K562 (cell line): ENCODE measurements around the gene EPHA1. TPM values are rescaled to one million over a fixed set of nuclear protein-coding genes. Genes with fewer than 3 reads are reported as not detected.

Experiments
- CEBPZ ChIP-seq: fragments of 150-350 bp; IDR thresholded peaks from 2 replicates; pipeline ENCODE4 v1.6.1; 2014; ENCODE audit warnings: low read depth, mild to moderate bottlenecking, low read length, borderline replicate concordance
- E2F4 ChIP-seq: sonication (generic); formaldehyde crosslinking; IDR thresholded peaks from 2 replicates; pipeline ENCODE4 v1.8.0; 2022; ENCODE audit warnings: mild to moderate bottlenecking, low read depth, missing genetic modification reagents
- EGR1 ChIP-seq: fragments of 450-650 bp; conservative IDR thresholded peaks from 2 replicates; pipeline ENCODE4 v1.6.1; 2017; ENCODE audit warnings: mild to moderate bottlenecking
- FOSL1 ChIP-seq: fragments of 200-800 bp; sonication (Bioruptor generic); conservative IDR thresholded peaks from 2 replicates; pipeline ENCODE4 v1.6.1; 2016; ENCODE audit warnings: missing genetic modification characterization, missing compliant biosample characterization
- FOXP4 ChIP-seq: sonication (generic); formaldehyde crosslinking; IDR thresholded peaks from 2 replicates; pipeline ENCODE4 v1.8.0; 2022; ENCODE audit warnings: mild to moderate bottlenecking, missing genetic modification reagents, borderline replicate concordance
- HCFC1 ChIP-seq: IDR thresholded peaks from 2 replicates; pipeline ENCODE4 v1.6.1; 2012; ENCODE audit warnings: low read depth, low read length, improper control_type of control experiment
- HES1 ChIP-seq: fragments of 450-650 bp; IDR thresholded peaks from 2 replicates; pipeline ENCODE4 v1.6.1; 2016; ENCODE audit warnings: low read depth, mild to moderate bottlenecking, moderate library complexity
- IRF9 ChIP-seq: fragments of 450-650 bp; IDR thresholded peaks from 2 replicates; pipeline ENCODE4 v1.6.1; 2016; ENCODE audit warnings: missing biosample characterization, missing genetic modification characterization
- JUNB ChIP-seq: fragments of 450-650 bp; formaldehyde crosslinking; conservative IDR thresholded peaks from 2 replicates; pipeline ENCODE4 v1.4.0; 2020; ENCODE audit warnings: mild to moderate bottlenecking
- KAT8 ChIP-seq: fragments of 450-650 bp; IDR thresholded peaks from 2 replicates; pipeline ENCODE4 v1.6.1; 2016; ENCODE audit warnings: low read depth, mild to moderate bottlenecking
- NFIC ChIP-seq: fragments of 450-650 bp; IDR thresholded peaks from 2 replicates; pipeline ENCODE4 v1.6.1; 2017; ENCODE audit warnings: mild to moderate bottlenecking, inconsistent platforms
- NFRKB ChIP-seq: fragments of 450-650 bp; IDR thresholded peaks from 2 replicates; pipeline ENCODE4 v1.6.1; 2016; ENCODE audit warnings: low read depth
- SNAPC5 ChIP-seq: fragments of 250-450 bp; sonication (Bioruptor Pico); IDR thresholded peaks from 2 replicates; pipeline ENCODE4 v1.8.0; 2021; ENCODE audit warnings: moderate library complexity, mild to moderate bottlenecking, inconsistent platforms
- YY1 ChIP-seq, 3 experiments: IDR thresholded peaks; 2 replicates each; pipeline ENCODE4 v1.6.1; 2011; ENCODE audit warnings: low read length in 2 of 3, mild to moderate bottlenecking in 2 of 3, moderate library complexity in 2 of 3, borderline replicate concordance in 1 of 3, control low read depth in 1 of 3, low read depth in 1 of 3; ENCODE audit not compliant: insufficient read depth in 3 of 3, insufficient replicate concordance in 2 of 3, control insufficient read depth in 1 of 3, insufficient read length in 1 of 3; ENCODE audit errors: extremely low read depth in 1 of 3
- ZNF316 ChIP-seq: fragments of 450-650 bp; IDR thresholded peaks from 2 replicates; pipeline ENCODE4 v1.6.1; 2016
- polyA plus RNA-seq, 8 experiments: library from polyadenylated mRNA; depleted of rRNA in 4 of 8; stranded (reverse) in 5 of 8; unstranded in 3 of 8; fragments of >200 nt; fragmentation: Nextera tagmentation in 2 of 8; fragmentation: Illumina TruSeq in 1 of 8; extraction: Ambion mirVana in 2 of 8; extraction: Trizol in 1 of 8; gene quantifications; 2 replicates each; pipeline versions ENCODE4 v1.2.1 to v1.2.3, GENCODE V29; 2011 to 2014; ENCODE audit warnings: inconsistent platforms in 1 of 8, missing spikeins in 1 of 8
- total RNA-seq, 7 experiments: library from RNA; depleted of rRNA in 6 of 7; stranded (reverse); fragments of >200 nt in 6 of 7; fragmentation: Illumina TruSeq in 2 of 7; extraction: Trizol in 2 of 7; gene quantifications; 2 replicates each; pipeline versions ENCODE4 v1.2.1 to v1.2.3, GENCODE V29; 2011 to 2021; ENCODE audit warnings: low replicate concordance in 1 of 7

The EPHA1 gene
- total and polyA plus RNA-seq, 9 of the 15 experiments (the other 6 are each of a cell fraction or from before 2014, with no cell fraction given): 0.22 to 0.57 (median 0.32) TPM; not detected in 6

- TF ChIP-seq IRF9: peak; percentile 75
- TF ChIP-seq HES1: no peak
- TF ChIP-seq JUNB (CRISPR knock-in tag): peak; percentile 86
- TF ChIP-seq ZNF316: no peak
- TF ChIP-seq FOSL1 (tag): 0 out of 2 replicates have a peak, but pooled peaks have one; percentile 52
- no peak for TF ChIP-seq YY1 (IDR thresholded peaks at IDR 0.05; ENCODE audit: borderline replicate concordance in 1 of 3, control insufficient read depth in 1 of 3, extremely low read depth in 1 of 3, insufficient read depth in 3 of 3, insufficient read length in 1 of 3, insufficient replicate concordance in 2 of 3, low read depth in 1 of 3, low read length in 2 of 3)
- no peak for TF ChIP-seq EGR1
- TF ChIP-seq NFIC: no peak
- no peak for TF ChIP-seq SNAPC5 (CRISPR knock-in tag)
- no peak for TF ChIP-seq KAT8
- no peak for TF ChIP-seq E2F4 (CRISPR knock-in tag)
- TF ChIP-seq FOXP4 (CRISPR knock-in tag): no peak
- no peak for TF ChIP-seq NFRKB
- TF ChIP-seq CEBPZ: no peak
- TF ChIP-seq HCFC1: no peak
These were observed 38.7 kb downstream of the EPHA1 start (continued) for GRCh38 chr7:143369678-143370651.
